Measurements from ENCODE around the gene TSPEAR. TPM values are rescaled to one million over a fixed set of nuclear protein-coding genes. Genes with fewer than 3 reads are reported as not detected.
A peak's percentile ranks its signal among the peaks of the same experiment; 100 is the strongest.
"Not testable (repeated sequence)": the region's sequence is repeated elsewhere in the genome, so short reads cannot be mapped to it uniquely, and the experiment has no call there.

The TSPEAR gene
- total RNA-seq, 3 donors from 2014 or later (not counting 1 experiment from before 2014, with no cell fraction given) = not detected

- TF ChIP-seq CTCF (IDR thresholded peaks at IDR 0.05) = no peak
- H3K4me1 Mint-ChIP-seq = peaks cover 0 to 6% of the 10 kb centered on the region in 2 donors
- no peak overlapping the region for H3K27ac Mint-ChIP-seq
- H3K4me3 ChIP-seq (ENCODE audit: low read length) = no peak overlapping the region
- intact Hi-C loops (cut with micrococcal nuclease) = no loop called here
- no peaks in the 10 kb centered on the region for H3K36me3 ChIP-seq (ENCODE audit: control insufficient read depth, insufficient read depth, low read length)
- H3K36me3 Mint-ChIP-seq = no peaks in the 10 kb centered on the region
- H3K27ac ChIP-seq (ENCODE audit: low read length) = no peak overlapping the region
- no peaks in the 10 kb centered on the region for H3K9me3 Mint-ChIP-seq
- H3K4me1 ChIP-seq (ENCODE audit: control insufficient read depth, insufficient read depth, low read length) = peaks cover 20% of the 10 kb centered on the region
- no peaks in the 10 kb centered on the region for H3K9me3 ChIP-seq (ENCODE audit: control insufficient read depth, insufficient read depth, low read length)
- WGBS (ENCODE audit: insufficient coverage) = 87% methylated on average over 44 of the region's 44 CpGs
- H3K27me3 Mint-ChIP-seq (ENCODE audit: low read depth in 2 of 2) = peaks cover 0 to 3% of the 10 kb centered on the region in 2 donors
- no peak for ATAC-seq
- DNase-seq = no peak
- H3K4me3 Mint-ChIP-seq = no peak overlapping the region
- no peaks in the 10 kb centered on the region for H3K27me3 ChIP-seq (ENCODE audit: control insufficient read depth, insufficient read depth, low read length)
These were observed 204.8 kb downstream of the TSPEAR start for GRCh38 chr21:44506279-44507255.

- ATAC-seq = no peak
- no peak overlapping the region for H3K4me3 ChIP-seq (ENCODE audit: low read length)
- TF ChIP-seq CTCF (IDR thresholded peaks at IDR 0.05) = no peak
- peaks cover 0 to 3% of the 10 kb centered on the region in 2 donors for H3K27me3 Mint-ChIP-seq (ENCODE audit: low read depth in 2 of 2)
- WGBS (ENCODE audit: insufficient coverage) = 88% methylated on average over 16 of the region's 16 CpGs
- no peak overlapping the region for H3K4me3 Mint-ChIP-seq
- no peaks in the 10 kb centered on the region for H3K9me3 ChIP-seq (ENCODE audit: control insufficient read depth, insufficient read depth, low read length)
- peaks cover 17% of the 10 kb centered on the region for H3K4me1 ChIP-seq (ENCODE audit: control insufficient read depth, insufficient read depth, low read length)
- peaks cover 0 to 6% of the 10 kb centered on the region in 2 donors for H3K4me1 Mint-ChIP-seq
- H3K27me3 ChIP-seq (ENCODE audit: control insufficient read depth, insufficient read depth, low read length) = no peaks in the 10 kb centered on the region
- no peak overlapping the region for H3K27ac ChIP-seq (ENCODE audit: low read length)
- intact Hi-C loops (cut with micrococcal nuclease) = no loop called here
- no peaks in the 10 kb centered on the region for H3K36me3 ChIP-seq (ENCODE audit: control insufficient read depth, insufficient read depth, low read length)
- H3K9me3 Mint-ChIP-seq = no peaks in the 10 kb centered on the region
- no peak for DNase-seq
- H3K36me3 Mint-ChIP-seq = no peaks in the 10 kb centered on the region
- H3K27ac Mint-ChIP-seq = no peak overlapping the region
These were observed 205.6 kb downstream of the TSPEAR start for GRCh38 chr21:44505673-44506278.

- Histone ChIP-seq H3K9me3 (ENCODE audit: control insufficient read depth, insufficient read depth, low read length) (no peaks in the 10 kb centered on the region), H3K4me1 (ENCODE audit: control insufficient read depth, insufficient read depth, low read length) (peaks cover 6% of the 10 kb centered on the region), H3K27ac (ENCODE audit: low read length) (no peak overlapping the region), H3K27me3 (ENCODE audit: control insufficient read depth, insufficient read depth, low read length) (no peaks in the 10 kb centered on the region), H3K36me3 (ENCODE audit: control insufficient read depth, insufficient read depth, low read length) (no peaks in the 10 kb centered on the region), H3K4me3 (ENCODE audit: low read length) (no peak overlapping the region)
- DNase-seq (peak in 1 of 2 donors; percentile 18), ATAC-seq (no peak)
- no peak for TF ChIP-seq CTCF (IDR thresholded peaks at IDR 0.05)
- H3K4me1 Mint-ChIP-seq = peaks cover 0 to 6% of the 10 kb centered on the region in 2 donors
- H3K27me3 Mint-ChIP-seq (ENCODE audit: low read depth in 2 of 2) = no peaks in the 10 kb centered on the region
- no peaks in the 10 kb centered on the region for H3K36me3 Mint-ChIP-seq
- no peaks in the 10 kb centered on the region for H3K9me3 Mint-ChIP-seq
- intact Hi-C loops (cut with micrococcal nuclease) = no loop called here
- 19% methylated on average over 20 of the region's 20 CpGs for WGBS (ENCODE audit: insufficient coverage)
- no peak overlapping the region for H3K4me3 Mint-ChIP-seq
- no peak overlapping the region for H3K27ac Mint-ChIP-seq
These were observed 207.4 kb downstream of the TSPEAR start for GRCh38 chr21:44503901-44504399.

- intact Hi-C loops (cut with micrococcal nuclease); H3K27me3 Mint-ChIP-seq (ENCODE audit: low read depth in 2 of 2); H3K36me3 Mint-ChIP-seq; DNase-seq; H3K4me3 Mint-ChIP-seq; H3K27ac ChIP-seq (ENCODE audit: low read length); H3K9me3 Mint-ChIP-seq; H3K9me3 ChIP-seq (ENCODE audit: control insufficient read depth, insufficient read depth, low read length); H3K27ac Mint-ChIP-seq; H3K4me1 Mint-ChIP-seq; H3K4me3 ChIP-seq (ENCODE audit: low read length); H3K36me3 ChIP-seq (ENCODE audit: control insufficient read depth, insufficient read depth, low read length); H3K4me1 ChIP-seq (ENCODE audit: control insufficient read depth, insufficient read depth, low read length); H3K27me3 ChIP-seq (ENCODE audit: control insufficient read depth, insufficient read depth, low read length); ATAC-seq: not testable (repeated sequence)
- 71% methylated on average over 44 of the region's 44 CpGs for WGBS (ENCODE audit: insufficient coverage)
These were observed 208.1 kb downstream of the TSPEAR start for GRCh38 chr21:44503006-44503889.
